ENCODE data around the gene PTH2.

DNA sequence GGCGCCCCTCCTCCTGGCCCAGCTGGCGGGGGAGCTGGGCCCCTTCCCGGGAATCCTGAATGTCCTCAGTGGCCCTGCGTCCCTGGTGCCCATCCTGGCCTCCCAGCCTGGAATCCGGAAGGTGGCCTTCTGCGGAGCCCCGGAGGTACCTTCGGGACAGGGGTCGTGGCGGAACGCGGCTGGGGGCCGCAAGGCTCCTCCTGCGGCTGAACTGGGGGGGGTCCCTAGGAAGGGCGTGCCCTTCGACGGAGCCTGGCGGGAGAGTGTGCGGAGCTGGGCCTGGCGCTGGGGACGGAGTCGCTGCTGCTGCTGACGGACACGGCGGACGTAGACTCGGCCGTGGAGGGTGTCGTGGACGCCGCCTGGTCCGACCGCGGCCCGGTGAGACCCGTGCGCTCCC, 38.4 kb upstream of the PTH2 start:
- no peak for TF ChIP-seq CTCF (IDR thresholded peaks at IDR 0.05; ENCODE audit: low read depth, low read length)
- TF ChIP-seq, protein P1, sequence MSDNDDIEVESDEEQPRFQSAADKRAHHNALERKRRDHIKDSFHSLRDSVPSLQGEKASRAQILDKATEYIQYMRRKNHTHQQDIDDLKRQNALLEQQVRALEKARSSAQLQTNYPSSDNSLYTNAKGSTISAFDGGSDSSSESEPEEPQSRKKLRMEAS (IDR thresholded peaks at IDR 0.05; ENCODE audit: low read depth, low read length), result no peak
- TF ChIP-seq MYC (IDR thresholded peaks at IDR 0.05; ENCODE audit: low read depth, low read length), result no peak
- TF ChIP-seq POLR2A (IDR thresholded peaks at IDR 0.05; ENCODE audit: extremely low read depth, insufficient read length), result no peak
